ENCODE measurements around the gene TMEM39B. TPM values are rescaled to one million over a fixed set of nuclear protein-coding genes. Genes with fewer than 3 reads are reported as not detected.

Gene TMEM39B
- 19.3 and 31.1 TPM in 2 replicates for polyA plus RNA-seq (2011; rRNA removed)
- polyA minus RNA-seq (2011; rRNA and poly(A)+ RNA removed): 20.7 and 39.8 TPM in 2 replicates

DNA sequence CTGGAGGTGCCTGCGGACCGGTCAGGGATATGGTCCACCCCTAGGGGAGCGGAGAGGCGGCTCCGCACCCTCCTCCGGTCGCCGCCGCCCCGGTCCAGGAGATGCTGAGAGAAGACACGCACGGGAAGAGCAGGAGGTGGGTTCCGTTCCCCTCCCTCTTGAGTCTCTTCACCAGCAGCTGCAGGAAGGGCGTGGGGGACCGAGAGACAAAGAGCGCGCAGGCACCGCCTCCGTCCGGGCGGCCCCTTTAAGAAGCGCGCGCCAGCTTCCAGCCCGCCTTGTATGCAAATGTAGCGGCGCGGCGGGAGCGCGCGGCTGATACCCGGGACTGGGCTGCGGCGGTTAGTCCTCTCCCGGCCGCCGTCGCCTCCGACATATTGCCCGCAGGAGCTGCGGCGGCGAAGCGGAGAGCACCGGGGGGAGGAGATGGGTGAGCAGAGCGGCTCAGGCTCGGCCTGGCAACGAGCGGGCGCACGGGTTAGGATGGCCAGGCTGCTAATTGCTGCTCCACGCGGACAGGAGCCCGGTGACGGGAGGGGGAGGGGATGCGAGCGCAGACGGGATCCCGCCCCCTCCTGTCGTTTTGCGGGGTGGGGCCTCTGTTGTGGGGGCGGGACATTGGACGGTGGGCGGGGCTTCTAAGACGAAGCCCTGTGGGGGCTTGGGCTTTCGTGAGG lies at the start of gene TMEM39B:
Gene TMEM39B, plus strand, starts transcription at position 318 of the 677 bp plus-strand sequence. Its CDS starts 109 bp downstream, at position 427.
- TF ChIP-seq, protein P1, sequence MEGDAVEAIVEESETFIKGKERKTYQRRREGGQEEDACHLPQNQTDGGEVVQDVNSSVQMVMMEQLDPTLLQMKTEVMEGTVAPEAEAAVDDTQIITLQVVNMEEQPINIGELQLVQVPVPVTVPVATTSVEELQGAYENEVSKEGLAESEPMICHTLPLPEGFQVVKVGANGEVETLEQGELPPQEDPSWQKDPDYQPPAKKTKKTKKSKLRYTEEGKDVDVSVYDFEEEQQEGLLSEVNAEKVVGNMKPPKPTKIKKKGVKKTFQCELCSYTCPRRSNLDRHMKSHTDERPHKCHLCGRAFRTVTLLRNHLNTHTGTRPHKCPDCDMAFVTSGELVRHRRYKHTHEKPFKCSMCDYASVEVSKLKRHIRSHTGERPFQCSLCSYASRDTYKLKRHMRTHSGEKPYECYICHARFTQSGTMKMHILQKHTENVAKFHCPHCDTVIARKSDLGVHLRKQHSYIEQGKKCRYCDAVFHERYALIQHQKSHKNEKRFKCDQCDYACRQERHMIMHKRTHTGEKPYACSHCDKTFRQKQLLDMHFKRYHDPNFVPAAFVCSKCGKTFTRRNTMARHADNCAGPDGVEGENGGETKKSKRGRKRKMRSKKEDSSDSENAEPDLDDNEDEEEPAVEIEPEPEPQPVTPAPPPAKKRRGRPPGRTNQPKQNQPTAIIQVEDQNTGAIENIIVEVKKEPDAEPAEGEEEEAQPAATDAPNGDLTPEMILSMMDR (IDR thresholded peaks at IDR 0.05; ENCODE audit: insufficient read depth, low read depth, low read length): no peak
- Histone ChIP-seq H3K4me3 (ENCODE audit: low read depth, low read length) (peak within 1 kb of the TSS; percentile 95), H3K27me3 (ENCODE audit: control insufficient read depth, insufficient read depth, low read length) (no peaks in the 10 kb centered on the region), H3K36me3 (ENCODE audit: control insufficient read depth, insufficient read depth, low read length) (peaks cover 17% of the 10 kb centered on the region)
- ChIA-PET CTCF (interaction anchor here (0.5 to 2.5 kb wide), 14 partner anchors 10 to 421 kb away, joined by 3 to 9 read pairs (median 3); partner anchors contain the start of gene TXLNA), POLR2A (interaction anchor here (0.6 to 1.6 kb wide), 5 partner anchors 10 to 232 kb away, joined by 3 to 9 read pairs (median 3); no protein-coding TSS in a partner anchor)
- DNase-seq (ENCODE audit: low read depth): peak; percentile 77

DNA sequence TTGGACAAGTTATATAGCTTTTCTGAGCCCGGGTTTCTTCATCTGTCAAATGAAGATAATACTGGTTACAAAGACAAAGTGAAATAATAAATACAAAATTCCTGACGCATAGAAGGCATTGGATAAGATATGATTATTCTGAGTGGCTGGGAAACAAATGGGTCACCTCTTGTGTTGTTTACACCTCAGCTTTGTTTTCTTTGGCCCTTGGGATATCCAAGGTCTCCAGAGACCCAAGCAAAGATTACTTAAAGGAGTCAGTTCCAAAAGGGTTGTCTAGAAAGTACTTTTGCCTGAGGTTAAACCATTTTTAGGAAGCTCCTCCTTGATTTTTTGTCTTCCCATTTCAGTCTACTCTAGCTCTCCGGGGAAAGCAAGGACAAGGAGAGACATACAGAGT lies 49.4 kb upstream of the TMEM39B start:
- no peak for DNase-seq (ENCODE audit: low read depth)
- Histone ChIP-seq H3K4me3 (ENCODE audit: low read depth, low read length) (no peak overlapping the region), H3K36me3 (ENCODE audit: control insufficient read depth, insufficient read depth, low read length) (no peaks in the 10 kb centered on the region; the same call in 1 of the 2 replicates), H3K27me3 (ENCODE audit: control insufficient read depth, insufficient read depth, low read length) (no peaks in the 10 kb centered on the region)
- ChIA-PET CTCF (interaction anchor here (0.7 to 1.2 kb wide), 3 partner anchors 14 to 65 kb away, joined by 3 read pairs; partner anchors contain the start of gene TMEM39B), POLR2A (interaction anchor here (0.6 kb wide), 1 partner anchor 9 kb away, joined by 8 read pairs; no protein-coding TSS in a partner anchor)
- TF ChIP-seq, protein P1 (IDR thresholded peaks at IDR 0.05; ENCODE audit: insufficient read depth, low read depth, low read length): no peak

DNA sequence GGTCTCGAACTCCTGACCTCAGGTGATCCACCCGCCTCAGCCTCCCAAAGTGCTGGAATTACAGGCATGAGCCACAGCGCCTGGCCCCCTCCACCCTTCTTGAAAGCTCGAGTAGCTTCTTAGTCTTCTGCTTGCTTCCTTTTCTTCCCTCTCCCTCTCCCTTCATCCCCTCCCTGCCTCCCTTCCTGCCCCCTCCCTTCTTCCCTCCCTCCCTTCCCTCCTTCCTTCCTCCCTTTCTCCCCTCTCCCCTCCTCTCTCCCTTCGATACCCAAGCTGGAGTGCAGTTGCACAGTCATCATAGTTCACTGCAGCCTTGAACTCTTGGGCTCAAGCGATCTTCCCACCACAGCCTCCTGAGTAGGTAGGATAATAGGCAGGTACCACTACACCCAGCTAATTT lies 47.2 kb upstream of the TMEM39B start:
- ChIA-PET POLR2A (no interaction called here), CTCF (interaction anchor here (1.1 kb wide), 1 partner anchor 22 kb away, joined by 4 read pairs; no protein-coding TSS in a partner anchor)
- no peaks in the 10 kb centered on the region for H3K27me3 ChIP-seq (ENCODE audit: control insufficient read depth, insufficient read depth, low read length)
- TF ChIP-seq, protein P1 (IDR thresholded peaks at IDR 0.05; ENCODE audit: insufficient read depth, low read depth, low read length): no peak
- no peak overlapping the region for H3K4me3 ChIP-seq (ENCODE audit: low read depth, low read length)
- no peak for DNase-seq (ENCODE audit: low read depth)
- H3K36me3 ChIP-seq (ENCODE audit: control insufficient read depth, insufficient read depth, low read length): no peaks in the 10 kb centered on the region; the same call in 1 of the 2 replicates

DNA sequence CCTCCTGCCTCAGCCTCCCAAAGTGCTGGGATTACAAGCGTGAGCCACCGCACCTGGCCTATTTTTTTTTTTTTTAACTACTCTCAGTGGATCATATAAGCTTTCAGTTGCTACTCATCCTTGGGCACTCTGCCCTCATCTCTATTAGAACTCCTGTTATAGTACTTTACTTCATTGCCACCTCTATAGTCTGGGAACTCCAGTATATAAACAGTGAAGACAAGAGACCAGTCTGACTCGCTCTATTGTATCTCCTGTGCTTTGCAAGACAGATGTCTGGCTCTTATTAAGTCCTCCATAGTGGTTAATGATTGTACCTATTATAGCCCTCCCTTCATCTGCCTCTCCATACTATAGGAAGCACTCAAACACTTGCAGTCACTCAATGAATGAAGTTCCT lies 44.0 kb upstream of the TMEM39B start:
- no peaks in the 10 kb centered on the region for H3K27me3 ChIP-seq (ENCODE audit: control insufficient read depth, insufficient read depth, low read length)
- H3K4me3 ChIP-seq (ENCODE audit: low read depth, low read length): no peak overlapping the region
- ChIA-PET CTCF (no interaction called here), POLR2A (no interaction called here)
- peaks cover 4% of the 10 kb centered on the region for H3K36me3 ChIP-seq (ENCODE audit: control insufficient read depth, insufficient read depth, low read length)
- TF ChIP-seq, protein P1 (IDR thresholded peaks at IDR 0.05; ENCODE audit: insufficient read depth, low read depth, low read length): no peak
- DNase-seq (ENCODE audit: low read depth): no peak

DNA sequence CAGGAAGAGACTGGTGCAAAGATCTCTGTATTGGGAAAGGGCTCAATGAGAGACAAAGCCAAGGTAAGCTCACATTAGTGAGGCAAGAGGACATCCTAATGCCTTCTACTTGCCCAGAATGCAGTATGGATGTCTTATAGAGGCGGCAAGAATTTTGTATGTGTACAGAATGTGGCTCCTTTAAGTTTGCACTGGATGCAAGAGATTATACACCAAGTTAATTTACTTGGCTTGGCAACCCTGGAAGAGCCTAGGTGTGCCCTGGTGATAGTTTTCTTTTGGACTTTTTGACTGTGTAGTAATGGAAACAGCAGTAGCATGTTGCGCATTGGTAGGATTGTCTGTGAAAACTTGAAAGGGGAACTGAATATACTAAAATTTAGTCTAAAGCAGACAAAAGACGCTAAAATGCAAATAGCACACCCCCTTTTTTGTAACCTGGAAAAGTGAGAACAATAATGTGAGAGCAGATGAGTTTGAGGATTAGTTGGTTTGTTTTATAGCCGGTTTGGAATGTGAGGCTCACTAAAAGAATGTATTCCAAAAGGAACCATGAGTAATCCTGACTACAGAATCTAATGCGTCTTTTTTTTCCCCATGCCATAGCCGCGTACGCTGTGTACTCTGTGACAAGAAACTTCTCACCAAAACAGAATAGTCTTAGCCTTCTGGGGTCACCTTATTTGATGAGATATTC lies 41.0 kb upstream of the TMEM39B start:
- peak; percentile 58 for DNase-seq (ENCODE audit: low read depth)
- Histone ChIP-seq H3K36me3 (ENCODE audit: control insufficient read depth, insufficient read depth, low read length) (peaks cover 7% of the 10 kb centered on the region), H3K4me3 (ENCODE audit: low read depth, low read length) (no peak overlapping the region), H3K27me3 (ENCODE audit: control insufficient read depth, insufficient read depth, low read length) (no peaks in the 10 kb centered on the region)
- ChIA-PET CTCF (interaction anchor here (1.2 kb wide), 1 partner anchor 16 kb away, joined by 3 read pairs; no protein-coding TSS in a partner anchor), POLR2A (interaction anchor here (0.5 kb wide), 1 partner anchor 8 kb away, joined by 8 read pairs; no protein-coding TSS in a partner anchor)
- TF ChIP-seq, protein P1 (IDR thresholded peaks at IDR 0.05; ENCODE audit: insufficient read depth, low read depth, low read length): no peak
